Peyer's patch (tissue), 4 donors: ENCODE data around the gene KDM8. TPM values are rescaled to one million over a fixed set of nuclear protein-coding genes. Genes with fewer than 3 reads are reported as not detected.
A peak's percentile ranks its signal among the peaks of the same experiment; 100 is the strongest.
"Not testable (repeated sequence)": the region's sequence is repeated elsewhere in the genome, so short reads cannot be mapped to it uniquely, and the experiment has no call there.

Experiments
- DNase-seq, 3 donors: peaks; one replicate each; pipeline ENCODE4 v3.0.0-alpha.2; 2017 to 2019
- H3K27ac ChIP-seq, 4 donors: fragments of 200-600 bp; sonication (generic); one replicate each; pipeline ENCODE4 v1.5.1; 2016 to 2019
- H3K27me3 ChIP-seq, 2 donors: fragments of 200-600 bp; sonication (generic); one replicate each; pipeline ENCODE4 v1.5.1; 2019
- H3K36me3 ChIP-seq, 3 donors: fragments of 200-600 bp; sonication (generic); one replicate each; pipeline ENCODE4 v1.5.1; 2016 to 2019
- H3K4me1 ChIP-seq, 4 donors: fragments of 200-600 bp; sonication (generic); one replicate each; pipeline ENCODE4 v1.5.1; 2016 to 2019
- H3K4me3 ChIP-seq, 4 donors: fragments of 200-600 bp; sonication (generic); 1 replicate in 3 of 4; 2 replicates in 1 of 4; pipeline ENCODE4 v1.5.1; 2016 to 2019; ENCODE audit warnings: mild to moderate bottlenecking in 1 of 4
- H3K9me3 ChIP-seq, 4 donors: fragments of 200-600 bp; sonication (generic); one replicate each; pipeline ENCODE4 v1.5.1; 2016 to 2019; ENCODE audit warnings: mild to moderate bottlenecking in 1 of 4
- POLR2A ChIP-seq, 2 donors: fragments of 450-650 bp; IDR thresholded peaks; one replicate each; pipeline ENCODE4 v1.5.1; 2017; ENCODE audit warnings: antibody characterized with exemption in 2 of 2, mild to moderate bottlenecking in 2 of 2, moderate library complexity in 2 of 2
- total RNA-seq, 4 donors: library from RNA; depleted of rRNA; stranded (reverse); fragments of >200 nt; gene quantifications; one replicate each; pipeline ENCODE4 v1.1.0, GENCODE V29; 2016
- TF ChIP-seq, protein P1 (sequence below), 6 experiments: fragments of 450-650 bp in 4 of 6; fragments of 200-600 bp in 2 of 6; sonication (generic) in 1 of 6; IDR thresholded peaks; one replicate each; pipeline ENCODE4 v1.5.1; 2017 to 2019; ENCODE audit warnings: antibody characterized with exemption in 6 of 6, mild to moderate bottlenecking in 3 of 6, moderate library complexity in 1 of 6

KDM8 gene
- total RNA-seq, 4 donors from 2014 or later = 22.3 to 130 (median 40.9) TPM

DNA sequence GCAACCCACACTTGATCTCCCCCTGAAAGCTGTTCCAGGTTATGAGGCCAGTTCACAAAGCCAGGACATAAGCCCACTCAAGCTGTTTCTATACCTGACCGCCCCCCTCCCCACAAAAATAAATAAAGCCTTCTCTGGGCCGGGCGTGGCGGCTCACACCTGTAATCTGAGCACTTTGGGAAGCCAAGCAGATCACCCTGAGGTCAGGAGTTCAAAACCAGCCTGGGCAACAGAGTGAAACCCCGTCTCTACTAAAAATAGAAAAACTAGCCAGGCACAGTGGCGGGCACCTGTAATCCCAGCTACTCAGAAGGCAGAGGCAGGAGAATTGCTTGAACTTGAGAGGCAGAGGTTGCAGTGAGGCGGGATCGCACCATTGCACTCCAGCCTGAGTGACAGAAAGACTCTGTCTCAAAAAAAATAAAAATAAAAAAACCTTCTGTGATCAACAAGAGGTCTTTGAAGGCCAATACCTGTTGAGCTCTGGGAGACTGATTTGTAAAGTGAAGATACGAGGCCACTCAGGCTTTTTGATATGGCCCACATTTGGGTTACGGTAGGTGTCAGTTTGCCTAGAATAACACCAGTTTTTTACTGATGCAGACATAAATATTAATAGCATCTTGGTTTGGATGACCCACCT, 2.2 kb downstream of the KDM8 start:
- Histone ChIP-seq H3K27me3 (no peaks in the 10 kb centered on the region), H3K4me3 (no peak overlapping the region), H3K9me3 (no peaks in the 10 kb centered on the region), H3K36me3 (peaks cover 0 to 10% (median 0%) of the 10 kb centered on the region in 3 donors), H3K27ac (no peak overlapping the region), H3K4me1 (peaks cover 5 to 30% (median 11%) of the 10 kb centered on the region in 4 donors)
- TF ChIP-seq, protein P1, sequence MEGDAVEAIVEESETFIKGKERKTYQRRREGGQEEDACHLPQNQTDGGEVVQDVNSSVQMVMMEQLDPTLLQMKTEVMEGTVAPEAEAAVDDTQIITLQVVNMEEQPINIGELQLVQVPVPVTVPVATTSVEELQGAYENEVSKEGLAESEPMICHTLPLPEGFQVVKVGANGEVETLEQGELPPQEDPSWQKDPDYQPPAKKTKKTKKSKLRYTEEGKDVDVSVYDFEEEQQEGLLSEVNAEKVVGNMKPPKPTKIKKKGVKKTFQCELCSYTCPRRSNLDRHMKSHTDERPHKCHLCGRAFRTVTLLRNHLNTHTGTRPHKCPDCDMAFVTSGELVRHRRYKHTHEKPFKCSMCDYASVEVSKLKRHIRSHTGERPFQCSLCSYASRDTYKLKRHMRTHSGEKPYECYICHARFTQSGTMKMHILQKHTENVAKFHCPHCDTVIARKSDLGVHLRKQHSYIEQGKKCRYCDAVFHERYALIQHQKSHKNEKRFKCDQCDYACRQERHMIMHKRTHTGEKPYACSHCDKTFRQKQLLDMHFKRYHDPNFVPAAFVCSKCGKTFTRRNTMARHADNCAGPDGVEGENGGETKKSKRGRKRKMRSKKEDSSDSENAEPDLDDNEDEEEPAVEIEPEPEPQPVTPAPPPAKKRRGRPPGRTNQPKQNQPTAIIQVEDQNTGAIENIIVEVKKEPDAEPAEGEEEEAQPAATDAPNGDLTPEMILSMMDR (IDR thresholded peaks at IDR 0.05) = no peak
- no peak for TF ChIP-seq POLR2A (IDR thresholded peaks at IDR 0.05)
- DNase-seq = no peak

GRCh38 chr16:27207121-27207520, 3.8 kb downstream of the KDM8 start:
- not testable (repeated sequence) for DNase-seq, H3K4me3 ChIP-seq, H3K9me3 ChIP-seq, H3K27me3 ChIP-seq, H3K27ac ChIP-seq
- Histone ChIP-seq H3K36me3 (peaks cover 0 to 23% (median 0%) of the 10 kb centered on the region in 3 donors), H3K4me1 (peaks cover 5 to 30% (median 10%) of the 10 kb centered on the region in 4 donors)

DNA sequence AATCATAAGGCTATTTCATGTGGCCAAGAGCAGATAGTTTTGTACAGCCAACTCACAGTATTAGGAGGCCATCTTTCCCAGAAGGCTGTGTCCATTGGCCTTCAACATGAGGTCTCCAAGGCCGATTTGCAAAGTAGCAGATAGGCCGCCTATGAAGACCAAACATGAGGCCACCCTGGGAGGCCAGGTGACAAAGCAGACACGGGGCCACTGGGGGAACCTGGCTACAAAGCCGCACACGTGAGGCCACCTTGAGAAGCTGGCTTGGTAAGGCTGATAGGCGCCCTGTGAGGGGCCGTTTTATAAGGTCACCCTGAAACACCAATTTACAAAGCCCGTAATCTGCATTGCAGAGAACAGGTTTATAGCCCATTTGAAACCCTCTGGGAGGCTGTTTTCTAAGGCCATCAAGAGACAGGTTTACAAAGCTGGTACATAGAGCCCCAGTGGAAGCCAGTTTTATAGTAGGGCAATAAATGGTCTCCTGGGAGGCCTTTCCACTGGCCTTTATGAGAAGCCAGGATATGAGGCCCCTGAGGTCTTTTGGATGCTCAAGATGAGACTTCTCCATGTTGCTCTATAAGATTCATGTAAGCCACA, 4.9 kb downstream of the KDM8 start:
- Histone ChIP-seq H3K27ac (peak overlapping the region in 3 of 4 donors; percentile 54 to 86 (median 75)), H3K36me3 (peaks cover 0 to 23% (median 0%) of the 10 kb centered on the region in 3 donors), H3K9me3 (no peaks in the 10 kb centered on the region), H3K4me1 (peaks cover 5 to 26% (median 8%) of the 10 kb centered on the region in 4 donors), H3K4me3 (no peak overlapping the region), H3K27me3 (no peaks in the 10 kb centered on the region)
- no peak for TF ChIP-seq POLR2A (IDR thresholded peaks at IDR 0.05)
- TF ChIP-seq, protein P1 (IDR thresholded peaks at IDR 0.05) = no peak
- DNase-seq = no peak

DNA sequence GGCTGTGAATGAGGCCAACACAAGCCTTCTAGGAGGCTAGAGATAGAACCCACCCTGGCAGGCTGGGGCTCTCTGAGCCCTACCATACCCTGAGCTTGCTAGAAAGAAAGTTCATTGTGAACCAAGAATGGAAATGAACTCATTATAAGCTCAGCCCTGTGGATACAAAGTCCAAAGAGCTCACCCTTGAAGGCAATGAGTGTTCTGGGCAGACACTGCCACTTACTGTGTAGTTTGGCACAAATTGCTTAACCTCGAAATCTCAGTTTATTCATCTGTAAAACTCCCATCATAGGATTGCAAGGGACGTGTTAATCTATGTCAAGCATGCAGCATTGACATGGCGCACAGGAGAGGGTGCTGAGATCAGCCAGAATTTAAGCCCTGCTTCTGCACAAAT, 5.5 kb downstream of the KDM8 start:
- Histone ChIP-seq H3K27me3 (no peaks in the 10 kb centered on the region), H3K4me3 (no peak overlapping the region), H3K36me3 (peaks cover 0 to 23% (median 0%) of the 10 kb centered on the region in 3 donors), H3K4me1 (peaks cover 7 to 30% (median 9%) of the 10 kb centered on the region in 4 donors), H3K27ac (peak overlapping the region in 3 of 4 donors; percentile 54 to 86 (median 75)), H3K9me3 (no peaks in the 10 kb centered on the region)
- peak in 1 of 2 donors; percentile 44 for TF ChIP-seq POLR2A (IDR thresholded peaks at IDR 0.05)
- TF ChIP-seq, protein P1 (IDR thresholded peaks at IDR 0.05) = peak in 1 of 6 experiments; percentile 26
- DNase-seq = no peak

DNA sequence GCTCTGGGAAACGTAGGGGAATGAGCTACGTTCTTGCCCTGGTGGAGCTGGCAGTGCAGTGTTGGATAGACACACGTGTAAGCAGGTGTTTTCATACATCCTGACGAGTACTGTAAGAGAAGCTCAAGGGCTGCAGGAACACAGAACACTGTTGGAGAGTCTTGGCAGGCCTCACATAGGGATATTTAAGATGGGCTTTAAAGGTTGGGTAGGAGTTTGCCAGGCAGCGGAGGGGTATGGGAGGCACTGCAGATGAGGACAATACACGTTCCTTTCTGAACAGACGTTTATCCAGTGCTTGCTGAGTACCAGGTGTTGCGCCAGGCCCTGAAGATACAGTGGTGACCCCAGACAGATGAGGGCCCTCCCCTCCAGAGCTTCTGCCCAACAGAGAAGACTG, 6.3 kb downstream of the KDM8 start:
- no peak for DNase-seq
- Histone ChIP-seq H3K9me3 (no peaks in the 10 kb centered on the region), H3K4me1 (peaks cover under 1 to 29% (median 6%) of the 10 kb centered on the region in 4 donors), H3K27ac (peak overlapping the region in 3 of 4 donors; percentile 35 to 86 (median 75)), H3K4me3 (no peak overlapping the region), H3K27me3 (no peaks in the 10 kb centered on the region), H3K36me3 (peaks cover 0 to 23% (median 0%) of the 10 kb centered on the region in 3 donors)
- TF ChIP-seq, protein P1 (IDR thresholded peaks at IDR 0.05) = no peak
- TF ChIP-seq POLR2A (IDR thresholded peaks at IDR 0.05) = no peak

- peaks cover 0 to 26% (median 5%) of the 10 kb centered on the region in 4 donors for H3K4me1 ChIP-seq
- peaks cover 0 to 23% (median 0%) of the 10 kb centered on the region in 3 donors for H3K36me3 ChIP-seq
- no peak for DNase-seq
- H3K9me3 ChIP-seq = no peaks in the 10 kb centered on the region
- H3K4me3 ChIP-seq = no peak overlapping the region
- TF ChIP-seq POLR2A (IDR thresholded peaks at IDR 0.05) = no peak
- TF ChIP-seq, protein P1 (IDR thresholded peaks at IDR 0.05) = no peak
- no peak overlapping the region for H3K27ac ChIP-seq
- H3K27me3 ChIP-seq = no peaks in the 10 kb centered on the region
Measured at GRCh38 chr16:27210174-27210573, 6.8 kb downstream of the KDM8 start.
